Body of pancreas (tissue), 4 donors: ENCODE data around the gene SEC61A1. TPM values are rescaled to one million over a fixed set of nuclear protein-coding genes. Genes with fewer than 3 reads are reported as not detected.

Experiments
- ATAC-seq: fragments of 150-250 bp; one replicate; pipeline ENCODE4 v1.9.1; 2016
- DNase-seq, 4 donors: peaks; one replicate each; pipeline ENCODE4 v3.0.0-alpha.2; 2019
- H3K27ac ChIP-seq, 4 donors: fragments of 200-600 bp; sonication (generic); 1 replicate in 3 of 4; 2 replicates in 1 of 4; pipeline versions ENCODE4 v1.5.1 to v1.6.1; 2016 to 2019; ENCODE audit warnings: mild to moderate bottlenecking in 1 of 4, mixed read lengths in 1 of 4, moderate library complexity in 1 of 4
- H3K27me3 ChIP-seq, 2 donors: fragments of 200-600 bp; sonication (generic); one replicate each; pipeline ENCODE4 v1.6.0; 2016; ENCODE audit warnings: mild to moderate bottlenecking in 1 of 2
- H3K36me3 ChIP-seq, 2 donors: fragments of 200-600 bp; sonication (generic); replicated peaks in 1 of 2; 2 replicates each; pipeline ENCODE4 v1.5.1; 2016; ENCODE audit warnings: low read depth in 2 of 2; ENCODE audit not compliant: insufficient read depth in 1 of 2
- H3K4me1 ChIP-seq: fragments of 200-600 bp; sonication (generic); one replicate; pipeline ENCODE4 v1.6.0; 2016
- H3K4me3 ChIP-seq, 2 donors: fragments of 200-600 bp; sonication (generic); 1 replicate in 1 of 2; 2 replicates in 1 of 2; pipeline ENCODE4 v1.5.1; 2016 to 2019
- H3K9me3 ChIP-seq, 3 donors: fragments of 200-600 bp; sonication (generic); 1 replicate in 2 of 3; 2 replicates in 1 of 3; pipeline ENCODE4 v1.5.1; 2016
- CTCF ChIP-seq, 7 experiments: fragments of 450-650 bp in 4 of 7; fragments of 200-600 bp in 3 of 7; sonication (generic) in 3 of 7; IDR thresholded peaks; one replicate each; pipeline ENCODE4 v1.5.1; 2016 to 2019; ENCODE audit warnings: antibody characterized with exemption in 7 of 7
- POLR2A ChIP-seq, 3 donors: fragments of 450-650 bp; IDR thresholded peaks; one replicate each; pipeline ENCODE4 v1.6.1; 2016; ENCODE audit warnings: antibody characterized with exemption in 3 of 3, mild to moderate bottlenecking in 2 of 3
- WGBS, 2 donors: methylation state at CpG; one replicate each; pipeline ENCODE4 v1.1.5; 2017; 5-methylcytosine and 5-hydroxymethylcytosine counted together
- intact Hi-C: fragments of 100-400 bp; cut with DNase I; formaldehyde crosslinking; loops from one replicate; pipeline ENCODE4 v1.15.1; 2023
- total RNA-seq, 2 donors: library from RNA; depleted of rRNA; stranded (reverse); fragments of >200 nt; gene quantifications; one replicate each; pipeline ENCODE4 v1.1.0, GENCODE V29; 2016

Gene SEC61A1
- total RNA-seq, 2 donors from 2014 or later = 168 to 207 TPM

GRCh38 chr3:128089135-128089534, 36.9 kb downstream of the SEC61A1 start:
- intact Hi-C loops = no loop called here
- 96 to 100% methylated on average over 1 of the region's 1 CpG for WGBS, 2 donors
- Histone ChIP-seq H3K27me3 (no peaks in the 10 kb centered on the region), H3K4me1 (peaks cover 15% of the 10 kb centered on the region), H3K4me3 (no peak overlapping the region), H3K36me3 (no peaks in the 10 kb centered on the region), H3K9me3 (no peaks in the 10 kb centered on the region), H3K27ac (no peak overlapping the region)
- no peak for DNase-seq
- no peak for ATAC-seq
- no peak for TF ChIP-seq CTCF (IDR thresholded peaks at IDR 0.05)

- intact Hi-C loops = no loop called here
- H3K36me3 ChIP-seq = no peaks in the 10 kb centered on the region
- WGBS, 2 donors = 83 to 87% methylated on average over 2 of the region's 2 CpGs
These were observed 39.3 kb downstream of the SEC61A1 start for GRCh38 chr3:128091586-128091985.

GRCh38 chr3:128094295-128095151, 42.3 kb downstream of the SEC61A1 start:
- peak overlapping the region in 1 of 4 donors; percentile 14 for H3K27ac ChIP-seq

More at GRCh38 chr3:128091586-128091985, 39.3 kb downstream of the SEC61A1 start:
- H3K9me3 ChIP-seq = no peaks in the 10 kb centered on the region
- no peak for ATAC-seq
- H3K4me1 ChIP-seq = peaks cover 15% of the 10 kb centered on the region
- TF ChIP-seq CTCF (IDR thresholded peaks at IDR 0.05) = no peak
- no peak for TF ChIP-seq POLR2A (IDR thresholded peaks at IDR 0.05)
- no peaks in the 10 kb centered on the region for H3K27me3 ChIP-seq
- H3K27ac ChIP-seq = no peak overlapping the region
- H3K4me3 ChIP-seq = no peak overlapping the region
- no peak for DNase-seq

GRCh38 chr3:128095222-128095703, 43.0 kb downstream of the SEC61A1 start:
- Histone ChIP-seq H3K36me3 (no peaks in the 10 kb centered on the region), H3K4me1 (peaks cover 45% of the 10 kb centered on the region), H3K4me3 (no peak overlapping the region), H3K27me3 (no peaks in the 10 kb centered on the region), H3K9me3 (no peaks in the 10 kb centered on the region), H3K27ac (no peak overlapping the region)
- TF ChIP-seq POLR2A (IDR thresholded peaks at IDR 0.05) = no peak
- TF ChIP-seq CTCF (IDR thresholded peaks at IDR 0.05) = peak; percentile 65 to 90 (median 87)
- intact Hi-C loops = no loop called here
- 59 to 72% methylated on average over 6 of the region's 6 CpGs for WGBS, 2 donors
- ATAC-seq (peak; percentile 96), DNase-seq (peak; percentile 88 to 92 (median 90))

More at GRCh38 chr3:128094295-128095151, 42.3 kb downstream of the SEC61A1 start:
- intact Hi-C loops = no loop called here
- Histone ChIP-seq H3K9me3 (no peaks in the 10 kb centered on the region), H3K27me3 (no peaks in the 10 kb centered on the region), H3K36me3 (no peaks in the 10 kb centered on the region), H3K4me1 (peaks cover 38% of the 10 kb centered on the region), H3K4me3 (no peak overlapping the region)
- TF ChIP-seq CTCF (IDR thresholded peaks at IDR 0.05) (peak in 4 of 7 experiments; percentile 23 to 42 (median 36)), POLR2A (IDR thresholded peaks at IDR 0.05) (no peak)
- peak; percentile 23 for ATAC-seq
- DNase-seq = peak in 1 of 4 donors; percentile 50
- 39 to 51% methylated on average over 13 of the region's 13 CpGs for WGBS, 2 donors
